Measurements from ENCODE around the gene WSCD2.

Gene WSCD2

GRCh38 chr12:108129017-108129812 is at the start of gene WSCD2:
WSCD2 (plus strand) TSS chr12:108129288; CDS start chr12:108195833, 66,545 bp downstream.
- H3K9me3 ChIP-seq (ENCODE audit: control insufficient read depth in 5 of 5, low read length in 5 of 5) = no peaks in the 10 kb centered on the region
- no peak within 1 kb of the TSS for H3K9ac ChIP-seq (ENCODE audit: low read length in 5 of 5)
- H3K27me3 ChIP-seq (ENCODE audit: control insufficient read depth in 5 of 5, insufficient read depth in 4 of 5, low read length in 5 of 5) = peaks cover 16 to 58% (median 42%) of the 10 kb centered on the region in 5 donors
- H3K27ac ChIP-seq (ENCODE audit: low read depth, low read length) = no peak within 1 kb of the TSS
- peak within 1 kb of the TSS; percentile 13 to 62 (median 53) for H3K4me3 ChIP-seq (ENCODE audit: low read depth in 1 of 5, low read length in 5 of 5)
- H3K4me1 ChIP-seq (ENCODE audit: control insufficient read depth in 5 of 5, insufficient read depth in 5 of 5, low read length in 5 of 5) = peaks cover 0 to 15% (median 13%) of the 10 kb centered on the region in 5 donors
- no peaks in the 10 kb centered on the region for H3K36me3 ChIP-seq (ENCODE audit: control insufficient read depth in 5 of 5, insufficient read depth in 5 of 5, low read length in 5 of 5)

DNA sequence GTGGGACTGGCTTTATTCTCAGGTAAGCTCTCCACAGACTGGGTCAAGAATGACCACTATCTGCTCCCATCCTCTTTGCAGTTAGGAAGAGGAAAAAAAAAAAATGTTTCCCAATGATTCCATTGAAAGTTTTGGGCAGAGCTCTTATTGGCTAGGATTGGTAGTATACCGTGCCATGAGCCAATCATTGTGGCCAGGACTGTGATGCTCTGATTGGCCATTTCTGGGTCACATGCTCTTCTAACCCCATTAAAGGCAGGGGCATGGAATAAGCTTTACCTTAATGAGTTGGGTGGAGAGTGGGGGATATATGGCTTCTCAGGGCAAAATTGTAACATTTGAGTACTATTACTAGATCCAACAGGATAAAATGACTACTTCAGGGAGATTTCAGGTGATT is 49.4 kb upstream of the WSCD2 start:
- H3K4me1 ChIP-seq (ENCODE audit: control insufficient read depth in 5 of 5, insufficient read depth in 5 of 5, low read length in 5 of 5) = no peaks in the 10 kb centered on the region
- no peaks in the 10 kb centered on the region for H3K36me3 ChIP-seq (ENCODE audit: control insufficient read depth in 5 of 5, insufficient read depth in 5 of 5, low read length in 5 of 5)
- no peak overlapping the region for H3K9ac ChIP-seq (ENCODE audit: low read length in 5 of 5)
- H3K27me3 ChIP-seq (ENCODE audit: control insufficient read depth in 5 of 5, insufficient read depth in 4 of 5, low read length in 5 of 5) = peaks cover 0 to 24% (median 3%) of the 10 kb centered on the region in 5 donors
- peaks cover 3 to 9% (median 6%) of the 10 kb centered on the region in 5 donors for H3K9me3 ChIP-seq (ENCODE audit: control insufficient read depth in 5 of 5, low read length in 5 of 5)
- H3K27ac ChIP-seq (ENCODE audit: low read depth, low read length) = no peak overlapping the region
- no peak overlapping the region for H3K4me3 ChIP-seq (ENCODE audit: low read depth in 1 of 5, low read length in 5 of 5)

- Histone ChIP-seq H3K27ac (ENCODE audit: low read depth, low read length) (no peak overlapping the region), H3K9ac (ENCODE audit: low read length in 5 of 5) (no peak overlapping the region), H3K4me3 (ENCODE audit: low read depth in 1 of 5, low read length in 5 of 5) (no peak overlapping the region), H3K4me1 (ENCODE audit: control insufficient read depth in 5 of 5, insufficient read depth in 5 of 5, low read length in 5 of 5) (no peaks in the 10 kb centered on the region), H3K36me3 (ENCODE audit: control insufficient read depth in 5 of 5, insufficient read depth in 5 of 5, low read length in 5 of 5) (no peaks in the 10 kb centered on the region), H3K9me3 (ENCODE audit: control insufficient read depth in 5 of 5, low read length in 5 of 5) (peaks cover 3 to 9% (median 6%) of the 10 kb centered on the region in 5 donors), H3K27me3 (ENCODE audit: control insufficient read depth in 5 of 5, insufficient read depth in 4 of 5, low read length in 5 of 5) (peaks cover 0 to 20% (median 3%) of the 10 kb centered on the region in 5 donors)
These were observed 48.7 kb upstream of the WSCD2 start for GRCh38 chr12:108080363-108080762.

GRCh38 chr12:108082485-108082884 is 46.6 kb upstream of the WSCD2 start:
- Histone ChIP-seq H3K4me3 (ENCODE audit: low read depth in 1 of 5, low read length in 5 of 5) (no peak overlapping the region), H3K9ac (ENCODE audit: low read length in 5 of 5) (no peak overlapping the region), H3K4me1 (ENCODE audit: control insufficient read depth in 5 of 5, insufficient read depth in 5 of 5, low read length in 5 of 5) (no peaks in the 10 kb centered on the region), H3K9me3 (ENCODE audit: control insufficient read depth in 5 of 5, low read length in 5 of 5) (peaks cover 3 to 17% (median 12%) of the 10 kb centered on the region in 5 donors), H3K27ac (ENCODE audit: low read depth, low read length) (no peak overlapping the region), H3K27me3 (ENCODE audit: control insufficient read depth in 5 of 5, insufficient read depth in 4 of 5, low read length in 5 of 5) (peaks cover 0 to 12% (median 0%) of the 10 kb centered on the region in 5 donors), H3K36me3 (ENCODE audit: control insufficient read depth in 5 of 5, insufficient read depth in 5 of 5, low read length in 5 of 5) (no peaks in the 10 kb centered on the region)

DNA sequence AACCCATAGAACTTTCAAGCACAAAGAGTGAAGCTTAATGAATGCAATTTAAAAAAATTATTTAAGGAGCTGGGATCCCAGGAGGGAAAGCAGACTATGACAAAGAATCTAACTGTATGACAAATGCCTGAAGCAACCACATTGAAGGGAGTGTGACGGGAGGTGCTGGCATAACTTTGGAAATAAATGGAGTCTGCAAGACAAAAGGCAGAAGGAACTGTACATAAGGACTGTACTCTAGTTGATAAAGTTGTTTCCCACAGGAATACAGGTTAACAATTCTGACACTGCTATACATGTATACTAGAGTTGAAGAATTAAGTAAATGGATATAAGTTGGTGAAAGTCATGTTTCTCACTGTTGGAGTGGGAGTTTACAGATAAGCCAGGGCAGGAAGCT is 41.2 kb upstream of the WSCD2 start:
- Histone ChIP-seq H3K27ac (ENCODE audit: low read depth, low read length) (no peak overlapping the region), H3K9me3 (ENCODE audit: control insufficient read depth in 5 of 5, low read length in 5 of 5) (peaks cover 11 to 32% (median 28%) of the 10 kb centered on the region in 5 donors), H3K36me3 (ENCODE audit: control insufficient read depth in 5 of 5, insufficient read depth in 5 of 5, low read length in 5 of 5) (no peaks in the 10 kb centered on the region), H3K4me3 (ENCODE audit: low read depth in 1 of 5, low read length in 5 of 5) (no peak overlapping the region), H3K9ac (ENCODE audit: low read length in 5 of 5) (no peak overlapping the region), H3K27me3 (ENCODE audit: control insufficient read depth in 5 of 5, insufficient read depth in 4 of 5, low read length in 5 of 5) (peaks cover 0 to 13% (median 5%) of the 10 kb centered on the region in 5 donors), H3K4me1 (ENCODE audit: control insufficient read depth in 5 of 5, insufficient read depth in 5 of 5, low read length in 5 of 5) (no peaks in the 10 kb centered on the region)

- peaks cover 9 to 25% (median 21%) of the 10 kb centered on the region in 5 donors for H3K9me3 ChIP-seq (ENCODE audit: control insufficient read depth in 5 of 5, low read length in 5 of 5)
- no peak overlapping the region for H3K4me3 ChIP-seq (ENCODE audit: low read depth in 1 of 5, low read length in 5 of 5)
- peaks cover 2 to 21% (median 7%) of the 10 kb centered on the region in 5 donors for H3K27me3 ChIP-seq (ENCODE audit: control insufficient read depth in 5 of 5, insufficient read depth in 4 of 5, low read length in 5 of 5)
- no peak overlapping the region for H3K9ac ChIP-seq (ENCODE audit: low read length in 5 of 5)
- no peaks in the 10 kb centered on the region for H3K36me3 ChIP-seq (ENCODE audit: control insufficient read depth in 5 of 5, insufficient read depth in 5 of 5, low read length in 5 of 5)
- no peak overlapping the region for H3K27ac ChIP-seq (ENCODE audit: low read depth, low read length)
- H3K4me1 ChIP-seq (ENCODE audit: control insufficient read depth in 5 of 5, insufficient read depth in 5 of 5, low read length in 5 of 5) = no peaks in the 10 kb centered on the region
These were observed 38.8 kb upstream of the WSCD2 start for GRCh38 chr12:108090107-108090899.

- Histone ChIP-seq H3K27me3 (ENCODE audit: control insufficient read depth in 5 of 5, insufficient read depth in 4 of 5, low read length in 5 of 5) (peaks cover 2 to 21% (median 7%) of the 10 kb centered on the region in 5 donors), H3K4me3 (ENCODE audit: low read depth in 1 of 5, low read length in 5 of 5) (no peak overlapping the region), H3K27ac (ENCODE audit: low read depth, low read length) (no peak overlapping the region), H3K9ac (ENCODE audit: low read length in 5 of 5) (no peak overlapping the region), H3K4me1 (ENCODE audit: control insufficient read depth in 5 of 5, insufficient read depth in 5 of 5, low read length in 5 of 5) (no peaks in the 10 kb centered on the region), H3K9me3 (ENCODE audit: control insufficient read depth in 5 of 5, low read length in 5 of 5) (peaks cover 9 to 25% (median 21%) of the 10 kb centered on the region in 5 donors), H3K36me3 (ENCODE audit: control insufficient read depth in 5 of 5, insufficient read depth in 5 of 5, low read length in 5 of 5) (no peaks in the 10 kb centered on the region)
These were observed 38.0 kb upstream of the WSCD2 start for GRCh38 chr12:108090932-108091678.

DNA sequence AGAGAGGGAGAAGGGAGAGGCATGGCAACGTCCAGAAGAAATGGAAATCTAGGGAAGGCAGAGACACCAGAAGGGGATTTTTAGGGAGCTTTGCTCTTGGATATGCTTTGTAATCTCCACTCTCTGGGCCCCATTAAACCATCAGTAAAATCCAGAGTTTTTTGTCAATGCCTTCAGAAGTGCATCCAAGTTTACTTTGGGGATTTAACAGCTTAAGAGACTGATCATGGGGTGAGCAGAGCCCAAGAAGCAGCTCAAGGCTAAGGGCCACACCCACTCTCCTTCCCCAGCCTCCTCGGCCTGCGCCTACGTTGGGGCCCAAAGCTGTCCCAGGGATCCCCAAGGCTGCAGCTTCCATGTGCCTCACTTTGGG is 37.4 kb upstream of the WSCD2 start:
- peaks cover 2 to 21% (median 7%) of the 10 kb centered on the region in 5 donors for H3K27me3 ChIP-seq (ENCODE audit: control insufficient read depth in 5 of 5, insufficient read depth in 4 of 5, low read length in 5 of 5)

GRCh38 chr12:108093209-108093608 is 35.9 kb upstream of the WSCD2 start:
- Histone ChIP-seq H3K4me3 (ENCODE audit: low read depth in 1 of 5, low read length in 5 of 5) (no peak overlapping the region), H3K9me3 (ENCODE audit: control insufficient read depth in 5 of 5, low read length in 5 of 5) (peaks cover 5 to 8% (median 8%) of the 10 kb centered on the region in 5 donors), H3K9ac (ENCODE audit: low read length in 5 of 5) (no peak overlapping the region), H3K4me1 (ENCODE audit: control insufficient read depth in 5 of 5, insufficient read depth in 5 of 5, low read length in 5 of 5) (peaks cover 0 to 3% (median 0%) of the 10 kb centered on the region in 5 donors), H3K36me3 (ENCODE audit: control insufficient read depth in 5 of 5, insufficient read depth in 5 of 5, low read length in 5 of 5) (no peaks in the 10 kb centered on the region), H3K27me3 (ENCODE audit: control insufficient read depth in 5 of 5, insufficient read depth in 4 of 5, low read length in 5 of 5) (peaks cover 2 to 23% (median 7%) of the 10 kb centered on the region in 5 donors), H3K27ac (ENCODE audit: low read depth, low read length) (no peak overlapping the region)

More for the DNA sequence above, 37.4 kb upstream of the WSCD2 start:
- peaks cover 0 to 2% (median 0%) of the 10 kb centered on the region in 5 donors for H3K4me1 ChIP-seq (ENCODE audit: control insufficient read depth in 5 of 5, insufficient read depth in 5 of 5, low read length in 5 of 5)
- H3K9me3 ChIP-seq (ENCODE audit: control insufficient read depth in 5 of 5, low read length in 5 of 5) = peaks cover 9 to 24% (median 21%) of the 10 kb centered on the region in 5 donors
- H3K4me3 ChIP-seq (ENCODE audit: low read depth in 1 of 5, low read length in 5 of 5) = no peak overlapping the region
- H3K9ac ChIP-seq (ENCODE audit: low read length in 5 of 5) = no peak overlapping the region
- no peak overlapping the region for H3K27ac ChIP-seq (ENCODE audit: low read depth, low read length)
- H3K36me3 ChIP-seq (ENCODE audit: control insufficient read depth in 5 of 5, insufficient read depth in 5 of 5, low read length in 5 of 5) = no peaks in the 10 kb centered on the region

Data from subcutaneous abdominal adipose tissue (tissue), 5 donors.